HEK293T (cell line): Measurements from ENCODE around the gene KIRREL1.

Experiments used
- CTCF ChIA-PET: fragments of 350-600 bp; formaldehyde crosslinking; extraction: SDS; loops from one replicate; lab custom pipeline; 2021; ENCODE audit warnings: antibody characterized with exemption, inconsistent platforms; lab: Yijun Ruan, JAX
- POLR2A ChIA-PET: fragments of 350-600 bp; formaldehyde crosslinking; extraction: SDS; loops from one replicate; lab custom pipeline; 2020; ENCODE audit warnings: antibody characterized with exemption, inconsistent platforms; lab: Yijun Ruan, JAX
- DNase-seq: peaks from one replicate; pipeline ENCODE4 v3.0.0; 2012; ENCODE audit warnings: mixed read lengths; ENCODE audit errors: extremely low spot score
- ARNT ChIP-seq: fragments of 450-650 bp; IDR thresholded peaks from 2 replicates; pipeline ENCODE4 v1.6.1; 2017; ENCODE audit warnings: mild to moderate bottlenecking
- BHLHE40 ChIP-seq: fragments of 450-650 bp; IDR thresholded peaks from 2 replicates; pipeline ENCODE4 v1.6.1; 2016; ENCODE audit warnings: mild to moderate bottlenecking, moderate library complexity, borderline replicate concordance
- CTBP1 ChIP-seq: fragments of 450-650 bp; IDR thresholded peaks from 2 replicates; pipeline ENCODE4 v1.6.1; 2016; ENCODE audit warnings: borderline replicate concordance
- ELF4 ChIP-seq: fragments of 450-650 bp; IDR thresholded peaks from 2 replicates; pipeline ENCODE4 v1.6.1; 2017; ENCODE audit warnings: antibody characterized with exemption
- FOXA1 ChIP-seq: fragments of 450-650 bp; IDR thresholded peaks from 2 replicates; pipeline ENCODE4 v1.6.1; 2016; ENCODE audit warnings: mild to moderate bottlenecking
- FOXK2 ChIP-seq: fragments of 450-650 bp; IDR thresholded peaks from 2 replicates; pipeline ENCODE4 v1.6.1; 2016; ENCODE audit warnings: mild to moderate bottlenecking
- FOXM1 ChIP-seq: fragments of 450-650 bp; IDR thresholded peaks from 2 replicates; pipeline ENCODE4 v1.6.1; 2017; ENCODE audit warnings: mild to moderate bottlenecking, borderline replicate concordance
- HDGF ChIP-seq: fragments of 450-650 bp; IDR thresholded peaks from 2 replicates; pipeline ENCODE4 v1.6.1; 2017; ENCODE audit warnings: antibody characterized with exemption, borderline replicate concordance
- L3MBTL2 ChIP-seq: fragments of 450-650 bp; conservative IDR thresholded peaks from 2 replicates; pipeline ENCODE4 v1.6.1; 2016; ENCODE audit warnings: mild to moderate bottlenecking
- LEF1 ChIP-seq: fragments of 450-650 bp; IDR thresholded peaks from 2 replicates; pipeline ENCODE4 v1.6.1; 2017; ENCODE audit warnings: mild to moderate bottlenecking, borderline replicate concordance
- NFRKB ChIP-seq: fragments of 450-650 bp; IDR thresholded peaks from 2 replicates; pipeline ENCODE4 v1.6.1; 2016; ENCODE audit warnings: mild to moderate bottlenecking, moderate library complexity
- SP1 ChIP-seq: fragments of 450-650 bp; IDR thresholded peaks from 2 replicates; pipeline ENCODE4 v1.6.1; 2017
- SUZ12 ChIP-seq: fragments of 450-650 bp; IDR thresholded peaks from 2 replicates; pipeline ENCODE4 v1.6.1; 2016; ENCODE audit warnings: mild to moderate bottlenecking
- TARDBP ChIP-seq: fragments of 450-650 bp; IDR thresholded peaks from 2 replicates; pipeline ENCODE4 v1.6.1; 2016
- ZNF384 ChIP-seq: fragments of 450-650 bp; IDR thresholded peaks from 2 replicates; pipeline ENCODE4 v1.6.1; 2016
- TF ChIP-seq, protein P1 (sequence below): fragments of 450-650 bp; IDR thresholded peaks from 2 replicates; pipeline ENCODE4 v1.6.1; 2016

The KIRREL1 gene

DNA sequence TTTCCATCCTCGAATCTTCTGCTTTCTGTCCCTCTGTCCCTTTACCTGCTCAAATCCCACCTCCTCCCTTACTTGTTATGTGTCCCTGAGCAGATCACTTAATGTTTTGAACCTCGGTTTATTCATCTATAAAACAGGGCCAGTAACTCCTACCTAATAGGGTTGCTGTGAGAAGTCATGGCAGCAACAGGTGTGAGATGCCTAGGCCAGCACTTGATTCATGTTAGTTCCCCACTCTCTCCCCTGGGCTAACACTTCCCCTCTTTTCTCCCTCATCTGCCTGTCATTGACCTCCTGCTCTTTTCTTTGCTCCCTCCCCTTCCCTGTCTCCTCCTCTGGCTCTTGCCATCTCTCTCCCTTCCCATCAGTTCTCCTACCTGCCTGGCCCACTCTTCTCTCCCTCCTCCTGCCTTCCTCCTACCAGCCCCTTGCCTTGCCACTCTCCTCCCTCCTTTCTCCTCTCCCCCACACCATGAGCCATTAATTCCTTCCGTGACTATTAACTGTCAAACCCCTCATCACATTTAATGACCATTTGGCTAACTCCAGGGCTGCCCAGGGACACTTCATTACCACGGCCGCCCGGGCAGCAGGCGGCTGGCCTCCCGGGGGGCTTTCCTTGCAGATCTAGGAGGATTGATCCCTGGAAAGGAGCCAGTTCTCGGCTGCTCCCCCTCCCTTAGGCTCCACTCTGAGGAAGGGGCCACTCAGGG is 96.6 kb downstream of the KIRREL1 start:
- CTCF ChIA-PET = interaction anchor here (1.0 kb wide), 1 partner anchor 139 kb away, joined by 3 read pairs; no protein-coding TSS in a partner anchor
- POLR2A ChIA-PET = no interaction called here
- no peak for DNase-seq
- TF ChIP-seq BHLHE40 = no peak
- no peak for TF ChIP-seq FOXM1
- no peak for TF ChIP-seq ZNF384
- TF ChIP-seq, protein P1, sequence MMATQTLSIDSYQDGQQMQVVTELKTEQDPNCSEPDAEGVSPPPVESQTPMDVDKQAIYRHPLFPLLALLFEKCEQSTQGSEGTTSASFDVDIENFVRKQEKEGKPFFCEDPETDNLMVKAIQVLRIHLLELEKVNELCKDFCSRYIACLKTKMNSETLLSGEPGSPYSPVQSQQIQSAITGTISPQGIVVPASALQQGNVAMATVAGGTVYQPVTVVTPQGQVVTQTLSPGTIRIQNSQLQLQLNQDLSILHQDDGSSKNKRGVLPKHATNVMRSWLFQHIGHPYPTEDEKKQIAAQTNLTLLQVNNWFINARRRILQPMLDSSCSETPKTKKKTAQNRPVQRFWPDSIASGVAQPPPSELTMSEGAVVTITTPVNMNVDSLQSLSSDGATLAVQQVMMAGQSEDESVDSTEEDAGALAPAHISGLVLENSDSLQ = no peak
- no peak for TF ChIP-seq ARNT
- TF ChIP-seq L3MBTL2 = no peak
- TF ChIP-seq CTBP1 = no peak
- TF ChIP-seq ELF4 = no peak
- TF ChIP-seq LEF1 = no peak
- no peak for TF ChIP-seq SUZ12
- no peak for TF ChIP-seq SP1
- TF ChIP-seq FOXK2 = no peak
- no peak for TF ChIP-seq NFRKB
- no peak for TF ChIP-seq TARDBP

- no peak for DNase-seq
- TF ChIP-seq ZNF384 (no peak), FOXM1 (no peak)
- ChIA-PET CTCF (interaction anchor here (0.6 to 1.2 kb wide), 4 partner anchors 28 to 125 kb away, joined by 3 to 5 read pairs (median 4); no protein-coding TSS in a partner anchor), POLR2A (no interaction called here)
Measured at GRCh38 chr1:158093376-158093775, 99.9 kb downstream of the KIRREL1 start.

GRCh38 chr1:158094571-158094970 is 101.1 kb downstream of the KIRREL1 start:
- ChIA-PET POLR2A (no interaction called here), CTCF (no interaction called here)
- TF ChIP-seq ELF4 (no peak), SUZ12 (no peak), TARDBP (no peak), CTBP1 (no peak), ZNF384 (no peak), FOXK2 (no peak), SP1 (no peak), ARNT (no peak), FOXA1 (no peak)
- DNase-seq = no peak

- TF ChIP-seq, protein P1 = no peak
- TF ChIP-seq ELF4 (peak; percentile 6; the same call in 1 of the 2 replicates), FOXA1 (no peak), NFRKB (no peak), L3MBTL2 (no peak), LEF1 (no peak)
- ChIA-PET POLR2A (no interaction called here), CTCF (interaction anchor here (0.6 to 1.4 kb wide), 23 partner anchors 8 to 1411 kb away, joined by 3 to 15 read pairs (median 6); no protein-coding TSS in a partner anchor)
- peak; percentile 73 for DNase-seq
Measured at GRCh38 chr1:158095737-158096335, 102.4 kb downstream of the KIRREL1 start.

DNA sequence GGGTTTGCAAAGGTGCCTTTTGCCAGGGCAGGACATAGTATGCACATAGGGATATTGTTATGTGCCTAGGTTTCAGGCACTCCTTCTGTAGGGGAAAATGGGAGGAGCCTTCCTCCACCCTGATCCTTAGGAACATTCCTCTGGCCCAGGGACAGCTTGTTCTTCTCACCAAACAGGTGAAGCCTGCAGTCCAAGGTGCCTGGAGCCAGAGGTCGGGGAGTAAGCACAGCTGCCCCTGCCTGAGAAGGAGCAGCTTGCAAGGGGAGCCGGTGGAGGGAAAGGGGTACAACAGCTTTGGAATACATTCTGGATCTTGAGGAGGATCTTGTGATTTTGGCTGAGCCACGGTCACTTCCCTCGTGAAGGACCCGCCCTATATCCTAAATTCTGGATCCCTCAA is 104.8 kb downstream of the KIRREL1 start:
- POLR2A ChIA-PET = no interaction called here
- TF ChIP-seq SUZ12 = no peak
- TF ChIP-seq LEF1 = no peak
- no peak for DNase-seq
- CTCF ChIA-PET = interaction anchor here (1.3 to 1.9 kb wide), 7 partner anchors 9 to 135 kb away, joined by 3 to 9 read pairs (median 5); no protein-coding TSS in a partner anchor

GRCh38 chr1:158099185-158099584 is 105.7 kb downstream of the KIRREL1 start:
- no peak for DNase-seq
- ChIA-PET POLR2A (no interaction called here), CTCF (interaction anchor here (1.0 to 1.5 kb wide), 3 partner anchors 12 to 22 kb away, joined by 4 to 5 read pairs (median 5); no protein-coding TSS in a partner anchor)
- TF ChIP-seq FOXM1 (no peak), HDGF (no peak), FOXA1 (no peak), L3MBTL2 (no peak)

DNA sequence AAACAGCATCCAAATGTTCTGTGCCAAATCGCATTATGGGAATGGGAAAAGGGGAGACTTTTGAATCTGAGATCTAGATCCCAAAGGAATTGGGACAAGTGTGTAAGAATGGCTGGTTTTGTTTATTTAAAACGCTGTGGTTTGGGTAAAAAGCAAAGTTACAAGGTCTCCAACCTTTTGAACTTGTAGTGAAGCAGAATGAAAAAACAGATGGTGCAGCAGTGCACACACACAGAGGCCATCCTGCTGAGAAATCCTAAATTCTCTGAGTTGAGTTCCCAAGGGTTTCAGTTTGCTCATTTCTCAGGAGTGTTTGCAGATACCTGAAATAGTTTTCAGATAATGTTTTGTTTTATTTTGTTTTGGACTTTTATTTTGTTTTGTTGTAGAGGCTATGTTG is 107.1 kb downstream of the KIRREL1 start:
- ChIA-PET POLR2A (no interaction called here), CTCF (interaction anchor here (1.6 kb wide), 1 partner anchor 18 kb away, joined by 6 read pairs; no protein-coding TSS in a partner anchor)
- DNase-seq = no peak
- TF ChIP-seq TARDBP = no peak
- TF ChIP-seq HDGF = no peak
- TF ChIP-seq CTBP1 = no peak
- no peak for TF ChIP-seq ARNT
- TF ChIP-seq ELF4 = no peak
- no peak for TF ChIP-seq LEF1
- no peak for TF ChIP-seq FOXA1
- TF ChIP-seq NFRKB = no peak
- TF ChIP-seq SUZ12 = no peak
- TF ChIP-seq FOXM1 = no peak
- no peak for TF ChIP-seq FOXK2
- TF ChIP-seq, protein P1 = no peak
- TF ChIP-seq BHLHE40 = no peak
- no peak for TF ChIP-seq L3MBTL2
- no peak for TF ChIP-seq SP1
- no peak for TF ChIP-seq ZNF384
